Peyer's patch (tissue), 4 donors: ENCODE measurements around the gene ABL1.

Source experiments
- CTCF ChIP-seq, 6 experiments: fragments of 450-650 bp in 4 of 6; fragments of 200-600 bp in 2 of 6; sonication (generic) in 1 of 6; IDR thresholded peaks; one replicate each; pipeline ENCODE4 v1.5.1; 2017 to 2019; ENCODE audit warnings: antibody characterized with exemption in 6 of 6, mild to moderate bottlenecking in 3 of 6, moderate library complexity in 1 of 6
- POLR2A ChIP-seq, 2 donors: fragments of 450-650 bp; IDR thresholded peaks; one replicate each; pipeline ENCODE4 v1.5.1; 2017; ENCODE audit warnings: antibody characterized with exemption in 2 of 2, mild to moderate bottlenecking in 2 of 2, moderate library complexity in 2 of 2

- TF ChIP-seq CTCF (IDR thresholded peaks at IDR 0.05) (no peak), POLR2A (IDR thresholded peaks at IDR 0.05) (no peak)
Observed at GRCh38 chr9:130856474-130856873, 21.4 kb downstream of the ABL1 start.
